ENCODE results near the gene VPS37B. TPM values are rescaled to one million over a fixed set of nuclear protein-coding genes. Genes with fewer than 3 reads are reported as not detected.
A peak's percentile ranks its signal among the peaks of the same experiment; 100 is the strongest.

VPS37B gene
- total and polyA plus RNA-seq, 2 donors (not counting 3 experiments of a cell fraction or from before 2014, with no cell fraction given): 39.5 to 45.9 TPM

DNA sequence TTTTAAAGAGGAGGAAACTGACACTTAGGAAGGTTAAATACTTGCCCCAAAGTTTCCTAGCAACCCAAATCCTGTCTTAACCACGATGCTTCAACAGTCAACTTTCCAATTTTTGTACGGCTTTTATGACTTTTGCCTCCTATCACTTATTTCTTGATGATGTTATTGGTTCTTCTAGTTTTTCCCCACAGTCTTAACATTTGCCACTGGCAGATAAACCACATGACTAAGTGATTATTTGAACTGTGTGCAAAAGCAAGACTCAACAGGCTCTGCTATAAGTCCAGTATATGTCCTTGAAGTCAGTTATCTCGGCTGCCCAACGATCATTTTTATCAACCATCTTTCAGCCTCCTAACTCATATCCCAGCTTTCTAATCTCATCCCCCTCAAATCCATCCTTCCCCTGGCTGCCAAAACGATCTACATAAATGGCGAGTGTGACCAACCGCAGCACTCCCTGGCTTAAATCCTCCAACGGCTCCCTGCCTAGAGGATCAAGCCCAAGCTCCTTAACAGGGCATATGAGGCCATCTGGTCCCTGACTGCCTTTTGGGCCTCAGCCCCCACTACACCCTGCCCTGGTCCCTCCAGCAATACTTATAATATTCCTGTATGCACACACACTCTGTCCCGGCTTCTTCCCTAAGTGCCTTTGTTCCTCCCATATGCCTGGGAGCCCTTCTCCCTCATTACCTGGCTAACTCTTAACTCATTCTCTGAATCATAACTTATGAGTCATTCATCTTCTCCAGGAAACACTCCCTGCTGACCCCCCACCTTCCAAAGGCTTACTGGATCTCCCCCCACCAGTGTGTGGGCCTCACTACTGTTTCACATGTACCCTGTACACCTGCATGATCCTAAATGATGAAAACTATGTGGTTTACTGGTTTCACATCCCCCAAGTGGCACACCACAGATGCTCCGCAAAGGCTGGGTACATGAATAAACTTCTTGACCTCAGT lies 8.8 kb downstream of the VPS37B start:
- Histone ChIP-seq H3K27me3 (ENCODE audit: control insufficient read depth in 2 of 2, insufficient read depth in 2 of 2, low read length in 2 of 2) (no peaks in the 10 kb centered on the region), H3K36me3 (ENCODE audit: control insufficient read depth in 2 of 2, extremely low read depth in 1 of 2, insufficient read depth in 2 of 2, low read length in 2 of 2) (no peaks in the 10 kb centered on the region), H3K9me1 (replicated peaks; ENCODE audit: control insufficient read depth, extremely low read depth, insufficient read depth, low read length) (no peaks in the 10 kb centered on the region), H3K4me3 (replicated peaks in 1 of 3; ENCODE audit: insufficient read depth in 1 of 3, low read depth in 1 of 3, low read length in 3 of 3) (no peak overlapping the region), H3K9ac (replicated peaks; ENCODE audit: extremely low read depth, insufficient read depth, low read length) (peak overlapping the region; percentile 71), H3K4me1 (ENCODE audit: control insufficient read depth, extremely low read depth, insufficient read depth, low read length) (peaks cover 64% of the 10 kb centered on the region), H3K27ac (ENCODE audit: insufficient read depth, low read depth, low read length) (peak overlapping the region; percentile 87), H4K20me1 (replicated peaks; ENCODE audit: control insufficient read depth, extremely low read depth, insufficient read depth, low read length) (no peaks in the 10 kb centered on the region), H3K4me2 (ENCODE audit: insufficient read depth, low read length) (peak overlapping the region; percentile 21), H3K9me3 (replicated peaks; ENCODE audit: control insufficient read depth, insufficient read depth, low read length) (no peaks in the 10 kb centered on the region), H3K79me2 (ENCODE audit: control insufficient read depth, insufficient read depth, low read length) (peaks cover 86% of the 10 kb centered on the region), H2AFZ (ENCODE audit: low read depth, low read length) (no peak overlapping the region)
- ChIA-PET CTCF (interaction anchor here (1.0 to 1.3 kb wide), 3 partner anchors 15 to 53 kb away, joined by 3 to 5 read pairs (median 3); no protein-coding TSS in a partner anchor), POLR2A (no interaction called here)
- dilution Hi-C loops (cut with MboI; ENCODE audit: extremely low pct_ligation_motif_present, low sequenced_read_pairs) (no loop called here), intact Hi-C loops (cut with micrococcal nuclease) (no loop called here)
- FAIRE-seq (no peak), DNase-seq (ENCODE audit: low read depth, low spot score) (peak; percentile 71)
- no peak for TF ChIP-seq MYC (IDR thresholded peaks at IDR 0.05; ENCODE audit: low read depth, low read length)
- TF ChIP-seq GATA2 (IDR thresholded peaks at IDR 0.05; ENCODE audit: insufficient read depth, insufficient read length, low read depth, low read length): no peak
- TF ChIP-seq POLR2A (IDR thresholded peaks at IDR 0.05; ENCODE audit: low read depth, low read length): no peak
- TF ChIP-seq FOS (IDR thresholded peaks at IDR 0.05; ENCODE audit: borderline replicate concordance, insufficient read depth, low read length): peak; percentile 82
- peak; percentile 72 for TF ChIP-seq JUN (IDR thresholded peaks at IDR 0.05; ENCODE audit: borderline replicate concordance, insufficient read depth, insufficient read length, low read depth)
- TF ChIP-seq POLR2AphosphoS5 (IDR thresholded peaks at IDR 0.05; ENCODE audit: insufficient read depth, low read depth, low read length): no peak
- TF ChIP-seq EZH2 (IDR thresholded peaks at IDR 0.05; ENCODE audit: borderline replicate concordance, low read depth, low read length, severe bottlenecking): no peak
- TF ChIP-seq, protein P1, sequence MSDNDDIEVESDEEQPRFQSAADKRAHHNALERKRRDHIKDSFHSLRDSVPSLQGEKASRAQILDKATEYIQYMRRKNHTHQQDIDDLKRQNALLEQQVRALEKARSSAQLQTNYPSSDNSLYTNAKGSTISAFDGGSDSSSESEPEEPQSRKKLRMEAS (IDR thresholded peaks at IDR 0.05; ENCODE audit: insufficient read depth, insufficient read length): no peak
- TF ChIP-seq, protein P2, sequence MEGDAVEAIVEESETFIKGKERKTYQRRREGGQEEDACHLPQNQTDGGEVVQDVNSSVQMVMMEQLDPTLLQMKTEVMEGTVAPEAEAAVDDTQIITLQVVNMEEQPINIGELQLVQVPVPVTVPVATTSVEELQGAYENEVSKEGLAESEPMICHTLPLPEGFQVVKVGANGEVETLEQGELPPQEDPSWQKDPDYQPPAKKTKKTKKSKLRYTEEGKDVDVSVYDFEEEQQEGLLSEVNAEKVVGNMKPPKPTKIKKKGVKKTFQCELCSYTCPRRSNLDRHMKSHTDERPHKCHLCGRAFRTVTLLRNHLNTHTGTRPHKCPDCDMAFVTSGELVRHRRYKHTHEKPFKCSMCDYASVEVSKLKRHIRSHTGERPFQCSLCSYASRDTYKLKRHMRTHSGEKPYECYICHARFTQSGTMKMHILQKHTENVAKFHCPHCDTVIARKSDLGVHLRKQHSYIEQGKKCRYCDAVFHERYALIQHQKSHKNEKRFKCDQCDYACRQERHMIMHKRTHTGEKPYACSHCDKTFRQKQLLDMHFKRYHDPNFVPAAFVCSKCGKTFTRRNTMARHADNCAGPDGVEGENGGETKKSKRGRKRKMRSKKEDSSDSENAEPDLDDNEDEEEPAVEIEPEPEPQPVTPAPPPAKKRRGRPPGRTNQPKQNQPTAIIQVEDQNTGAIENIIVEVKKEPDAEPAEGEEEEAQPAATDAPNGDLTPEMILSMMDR (IDR thresholded peaks at IDR 0.05; ENCODE audit: extremely low read depth in 1 of 2, insufficient read depth in 1 of 2, low read depth in 1 of 2, low read length in 2 of 2): no peak
- no TSS peak for BruUV-seq (replicated peaks)
